Subcutaneous adipose tissue (tissue), 4 donors: Measurements from ENCODE around the gene BTBD3. TPM values are rescaled to one million over a fixed set of nuclear protein-coding genes. Genes with fewer than 3 reads are reported as not detected.

Experiments
- CTCF ChIP-seq: fragments of 450-650 bp; IDR thresholded peaks from one replicate; pipeline ENCODE4 v1.5.1; 2016; ENCODE audit warnings: low read depth, mild to moderate bottlenecking, control low read depth, antibody characterized with exemption, moderate library complexity
- total RNA-seq, 4 donors: library from RNA; depleted of rRNA; stranded (reverse); fragments of >200 nt; gene quantifications; one replicate each; pipeline ENCODE4 v1.1.0, GENCODE V29; 2016

BTBD3 gene
- total RNA-seq, 4 donors from 2014 or later = 11.5 to 18.1 (median 14.1) TPM

DNA sequence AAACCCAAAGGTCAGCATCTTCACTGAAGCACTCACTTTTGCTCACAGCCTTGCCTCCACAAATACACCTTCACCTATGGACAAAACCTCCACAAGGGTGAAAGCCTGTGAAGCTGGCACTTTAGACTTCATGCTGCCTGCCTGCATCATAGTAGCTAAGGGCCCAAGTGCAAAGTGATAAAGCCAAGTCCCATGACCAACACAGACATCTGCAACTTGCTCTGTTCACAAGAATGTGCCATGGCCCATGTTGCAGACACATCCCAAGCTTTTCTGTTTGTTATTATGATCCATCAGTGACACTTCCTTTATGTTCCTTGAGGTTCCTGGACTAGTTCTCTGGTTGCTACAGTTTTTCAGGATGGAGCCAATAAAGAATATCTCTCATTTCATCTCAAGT is 31.1 kb downstream of the BTBD3 start:
- TF ChIP-seq CTCF = no peak

- no peak for TF ChIP-seq CTCF
These were observed 32.0 kb downstream of the BTBD3 start for GRCh38 chr20:11949711-11950110.

DNA sequence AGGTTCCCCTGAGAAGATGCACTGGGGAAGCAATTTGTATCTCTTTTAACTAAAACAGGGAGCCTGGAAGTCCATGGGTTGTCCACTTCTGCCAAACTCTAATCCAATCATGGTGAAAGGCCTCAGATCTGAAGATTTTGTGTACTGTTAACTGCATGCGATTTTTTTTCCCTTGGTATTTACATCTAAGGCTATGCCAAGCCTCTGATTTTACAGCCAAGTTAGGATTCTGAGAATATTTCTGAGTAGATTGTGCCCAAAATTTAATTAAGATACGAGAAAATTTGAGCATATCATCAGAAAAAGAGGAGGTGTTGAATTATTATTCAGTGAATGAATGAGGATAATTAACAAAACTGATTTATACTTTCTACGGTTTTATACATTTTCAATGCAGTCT is 34.0 kb downstream of the BTBD3 start:
- no peak for TF ChIP-seq CTCF

DNA sequence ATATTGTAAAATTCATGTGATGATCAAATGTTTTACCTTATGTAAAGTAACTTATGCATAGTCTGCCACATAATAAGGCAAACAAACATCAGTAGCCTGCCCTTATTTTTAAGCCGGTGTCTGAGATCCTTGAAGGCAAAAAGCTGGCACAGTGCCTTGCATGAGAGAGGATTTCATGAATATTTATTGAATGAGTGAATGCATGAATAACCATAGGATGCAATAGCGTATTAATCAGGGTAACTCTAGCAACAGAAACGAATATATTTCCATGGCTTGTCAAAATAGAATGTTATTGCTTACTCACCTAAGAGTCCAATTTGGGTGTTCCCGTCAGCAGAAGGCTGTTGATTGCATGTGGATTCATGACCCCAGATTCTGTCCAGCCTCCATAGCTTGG is 34.9 kb downstream of the BTBD3 start:
- TF ChIP-seq CTCF = no peak

- TF ChIP-seq CTCF = no peak
These were observed 40.2 kb downstream of the BTBD3 start for GRCh38 chr20:11957911-11958310.

DNA sequence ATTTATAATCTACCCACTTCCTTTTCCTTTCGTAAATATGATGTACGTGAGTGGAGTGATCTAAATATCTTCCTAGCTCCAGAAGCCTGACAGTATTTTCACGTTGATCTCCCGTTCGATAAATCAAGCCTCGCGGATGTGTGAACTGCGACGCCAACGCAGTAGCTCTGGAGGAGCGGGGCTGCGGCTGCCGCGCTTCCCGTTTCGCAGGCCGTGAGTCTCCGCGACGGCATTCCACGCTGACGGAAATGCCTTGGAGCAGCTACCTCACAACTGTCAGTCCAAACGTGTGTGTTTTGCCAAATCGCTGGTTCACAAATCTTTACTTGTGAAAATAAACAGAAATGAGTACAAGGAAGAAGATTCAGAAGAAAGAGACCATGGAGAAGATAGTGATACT is 41.2 kb downstream of the BTBD3 start:
- TF ChIP-seq CTCF = no peak

- TF ChIP-seq CTCF = no peak
These were observed 47.9 kb downstream of the BTBD3 start for GRCh38 chr20:11965602-11966001.

DNA sequence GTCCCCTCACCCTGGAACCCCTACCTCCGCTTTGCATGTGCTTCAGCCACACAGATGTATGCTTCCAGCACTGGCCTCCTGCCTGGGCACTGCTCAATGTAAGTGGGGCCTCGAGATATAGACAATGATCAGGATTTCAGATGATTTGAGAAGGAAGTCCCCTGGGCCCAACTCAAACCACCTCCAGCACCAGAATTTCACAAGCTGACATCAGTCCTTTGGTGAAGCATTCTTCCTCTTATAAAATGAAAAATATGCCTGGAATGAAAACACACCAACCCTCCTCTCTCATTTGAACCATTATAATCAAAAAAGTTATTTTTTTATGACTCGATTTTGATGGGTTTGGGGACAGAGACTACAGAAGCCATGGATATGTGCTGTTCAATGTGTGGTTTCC is 48.5 kb downstream of the BTBD3 start:
- TF ChIP-seq CTCF = no peak
